Activated CD4-positive, alpha-beta memory T cell treated with anti-CD3 and anti-CD28 coated beads, Interleukin-2, amount 10 ng/mL, durations not matched to agents 7 days and 5 days (primary cell): ENCODE measurements around the gene GALNT4. TPM values are rescaled to one million over a fixed set of nuclear protein-coding genes. Genes with fewer than 3 reads are reported as not detected.

Experiments used
- CTCF ChIA-PET: fragments of 350-600 bp; sonication (Branson Sonifier 250); formaldehyde crosslinking; loops from one replicate; lab custom pipeline; 2021; ENCODE audit warnings: antibody characterized with exemption, inconsistent platforms; lab: Charles Lee
- POLR2A ChIA-PET: fragments of 350-600 bp; sonication (Branson Sonifier 250); formaldehyde crosslinking; loops from one replicate; lab custom pipeline; 2021; ENCODE audit warnings: antibody characterized with exemption; lab: Charles Lee
- DNase-seq: peaks from one replicate; pipeline ENCODE4 v3.0.0-alpha.2; 2020
- H3K27ac Mint-ChIP-seq: one replicate; pipeline ENCODE4 v1.8.0; 2021; ENCODE audit warnings: mild to moderate bottlenecking, mixed read lengths
- H3K27me3 Mint-ChIP-seq: one replicate; pipeline ENCODE4 v1.8.0; 2021; ENCODE audit warnings: mixed read lengths
- H3K36me3 Mint-ChIP-seq: one replicate; pipeline ENCODE4 v1.8.0; 2021; ENCODE audit warnings: low read depth, mixed read lengths
- H3K4me1 Mint-ChIP-seq: one replicate; pipeline ENCODE4 v1.8.0; 2021; ENCODE audit warnings: mixed read lengths
- H3K4me3 Mint-ChIP-seq: one replicate; pipeline ENCODE4 v1.8.0; 2021; ENCODE audit warnings: mild to moderate bottlenecking, mixed read lengths
- H3K9me3 Mint-ChIP-seq: one replicate; pipeline ENCODE4 v1.8.0; 2021; ENCODE audit warnings: mixed read lengths
- total RNA-seq, 2 experiments: library from RNA; stranded (reverse); gene quantifications; one replicate each; pipeline ENCODE4 v1.2.3, GENCODE V29; 2021

GALNT4 gene
- total RNA-seq, 2 experiments from 2014 or later = 21.5 to 23.3 TPM

GRCh38 chr12:89481213-89481914, 43.2 kb downstream of the GALNT4 start:
- peaks cover 22% of the 10 kb centered on the region for H3K4me1 Mint-ChIP-seq
- H3K27ac Mint-ChIP-seq = no peak overlapping the region
- H3K27me3 Mint-ChIP-seq = no peaks in the 10 kb centered on the region
- no peak for DNase-seq
- ChIA-PET POLR2A (interaction anchor here (0.8 kb wide), 1 partner anchor 383 kb away, joined by 3 read pairs; no protein-coding TSS in a partner anchor), CTCF (no interaction called here)
- H3K9me3 Mint-ChIP-seq = no peaks in the 10 kb centered on the region
- no peak overlapping the region for H3K4me3 Mint-ChIP-seq
- peaks cover 54% of the 10 kb centered on the region for H3K36me3 Mint-ChIP-seq

GRCh38 chr12:89479982-89480381, 44.6 kb downstream of the GALNT4 start:
- DNase-seq = no peak
- Mint-ChIP-seq H3K9me3 (no peaks in the 10 kb centered on the region), H3K27ac (no peak overlapping the region), H3K36me3 (peaks cover 42% of the 10 kb centered on the region), H3K27me3 (no peaks in the 10 kb centered on the region), H3K4me1 (peaks cover 33% of the 10 kb centered on the region), H3K4me3 (no peak overlapping the region)
- ChIA-PET CTCF (interaction anchor here (0.7 kb wide), 1 partner anchor 605 kb away, joined by 4 read pairs; no protein-coding TSS in a partner anchor), POLR2A (no interaction called here)

- ChIA-PET CTCF (interaction anchor here (0.8 to 2.7 kb wide), 8 partner anchors 9 to 460 kb away, joined by 3 to 9 read pairs (median 4); partner anchors contain the start of gene GALNT4), POLR2A (interaction anchor here (1.2 to 2.7 kb wide), 5 partner anchors 16 to 49 kb away, joined by 3 to 12 read pairs (median 5); partner anchors contain the start of gene GALNT4)
- peak overlapping the region; percentile 0 for H3K4me3 Mint-ChIP-seq
- peaks cover 34% of the 10 kb centered on the region for H3K36me3 Mint-ChIP-seq
- no peaks in the 10 kb centered on the region for H3K27me3 Mint-ChIP-seq
- no peak for DNase-seq
- H3K27ac Mint-ChIP-seq = peak overlapping the region; percentile 49
- peaks cover 47% of the 10 kb centered on the region for H3K4me1 Mint-ChIP-seq
- H3K9me3 Mint-ChIP-seq = no peaks in the 10 kb centered on the region
Observed at GRCh38 chr12:89477633-89478279, 46.8 kb downstream of the GALNT4 start.

- POLR2A ChIA-PET = interaction anchor here (1.2 to 2.7 kb wide), 4 partner anchors 44 to 49 kb away, joined by 3 to 12 read pairs (median 4); partner anchors contain the start of gene GALNT4
- peaks cover 52% of the 10 kb centered on the region for H3K4me1 Mint-ChIP-seq
- no peak overlapping the region for H3K4me3 Mint-ChIP-seq
- CTCF ChIA-PET = interaction anchor here (0.8 to 2.7 kb wide), 9 partner anchors 8 to 459 kb away, joined by 3 to 9 read pairs (median 3); partner anchors contain the start of gene GALNT4
- no peaks in the 10 kb centered on the region for H3K27me3 Mint-ChIP-seq
- peaks cover 34% of the 10 kb centered on the region for H3K36me3 Mint-ChIP-seq
- H3K9me3 Mint-ChIP-seq = no peaks in the 10 kb centered on the region
- H3K27ac Mint-ChIP-seq = peak overlapping the region; percentile 49
- no peak for DNase-seq
Observed at GRCh38 chr12:89476904-89477595, 47.5 kb downstream of the GALNT4 start.

- no peak for DNase-seq
- H3K4me3 Mint-ChIP-seq = no peak overlapping the region
- H3K27ac Mint-ChIP-seq = peak overlapping the region; percentile 49
- ChIA-PET POLR2A (interaction anchor here (2.7 kb wide), 1 partner anchor 48 kb away, joined by 12 read pairs; the partner anchor contains the start of gene GALNT4), CTCF (interaction anchor here (1.0 to 2.7 kb wide), 2 partner anchors 48 to 51 kb away, joined by 3 to 9 read pairs; no protein-coding TSS in a partner anchor)
- peaks cover 59% of the 10 kb centered on the region for H3K4me1 Mint-ChIP-seq
- peaks cover 30% of the 10 kb centered on the region for H3K36me3 Mint-ChIP-seq
- no peaks in the 10 kb centered on the region for H3K27me3 Mint-ChIP-seq
- H3K9me3 Mint-ChIP-seq = no peaks in the 10 kb centered on the region
Observed at GRCh38 chr12:89476232-89476631, 48.4 kb downstream of the GALNT4 start.

- no peaks in the 10 kb centered on the region for H3K27me3 Mint-ChIP-seq
- no peak for DNase-seq
- peaks cover 29% of the 10 kb centered on the region for H3K36me3 Mint-ChIP-seq
- H3K9me3 Mint-ChIP-seq = no peaks in the 10 kb centered on the region
- ChIA-PET POLR2A (interaction anchor here (0.6 to 2.7 kb wide), 8 partner anchors 20 to 234 kb away, joined by 3 to 13 read pairs (median 4); partner anchors contain the start of genes DUSP6 and GALNT4), CTCF (interaction anchor here (0.7 to 1.9 kb wide), 3 partner anchors 9 to 456 kb away, joined by 3 to 7 read pairs (median 3); partner anchors contain the start of gene GALNT4)
- peaks cover 67% of the 10 kb centered on the region for H3K4me1 Mint-ChIP-seq
- H3K4me3 Mint-ChIP-seq = no peak overlapping the region
- H3K27ac Mint-ChIP-seq = peak overlapping the region; percentile 60
Observed at GRCh38 chr12:89475203-89475990, 49.2 kb downstream of the GALNT4 start.

DNA sequence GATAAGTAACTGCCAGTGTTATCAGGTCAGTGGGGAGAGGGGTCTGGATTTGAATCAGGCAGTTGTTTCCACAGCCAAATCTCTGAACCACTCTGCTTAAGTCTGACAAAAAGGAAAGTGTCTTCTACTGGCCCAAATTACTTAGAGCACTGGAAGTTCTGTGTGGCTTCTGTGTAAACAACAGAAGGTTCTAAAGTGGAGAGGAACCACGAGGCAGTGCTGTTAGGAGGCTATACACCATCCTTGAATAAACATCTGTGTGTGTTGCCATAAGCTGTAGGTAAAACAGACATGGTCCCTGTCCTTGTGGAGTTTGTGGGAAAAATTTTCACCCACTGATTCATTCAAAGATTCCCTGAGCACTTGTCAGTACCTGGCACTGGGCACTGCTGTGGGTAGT, 50.0 kb downstream of the GALNT4 start:
- DNase-seq = no peak
- Mint-ChIP-seq H3K4me1 (peaks cover 73% of the 10 kb centered on the region), H3K4me3 (no peak overlapping the region), H3K27me3 (no peaks in the 10 kb centered on the region), H3K9me3 (no peaks in the 10 kb centered on the region), H3K36me3 (peaks cover 28% of the 10 kb centered on the region), H3K27ac (peak overlapping the region; percentile 60)
- ChIA-PET CTCF (interaction anchor here (0.7 to 1.9 kb wide), 2 partner anchors 50 to 455 kb away, joined by 3 to 7 read pairs; partner anchors contain the start of gene GALNT4), POLR2A (interaction anchor here (0.7 to 2.6 kb wide), 6 partner anchors 20 to 235 kb away, joined by 3 to 13 read pairs (median 4); partner anchors contain the start of genes DUSP6 and GALNT4)

Other genes with a start within 250 kb of the GALNT4 start
- 100 to 1,000 TPM; 170 to 171 TPM for gene DUSP6, start 172.3 kb downstream of the GALNT4 start, total RNA-seq
- 10 to 100 TPM; 56.8 to 58.6 TPM for gene POC1B, start 1.3 kb upstream of the GALNT4 start, total RNA-seq
- 10 to 100 TPM; 29.7 to 33.4 TPM for gene ATP2B1, start 184.0 kb upstream of the GALNT4 start, total RNA-seq